D721Med (cell line): ENCODE data around the gene RADX.

Experiments used
- DNase-seq: peaks from one replicate; pipeline ENCODE4 v3.0.0; 2011; ENCODE audit warnings: low spot score; ENCODE audit not compliant: insufficient read length
- FAIRE-seq: peaks from 2 replicates; lab custom pipeline; 2011; peaks lifted over from hg19 to GRCh38; lab: Jason Lieb, UNC
- CTCF ChIP-seq: IDR thresholded peaks from 2 replicates; pipeline ENCODE4 v1.5.1; 2012; ENCODE audit warnings: mild to moderate bottlenecking, control low read depth; ENCODE audit not compliant: insufficient read depth; ENCODE audit errors: missing control alignments

The RADX gene

GRCh38 chrX:106680716-106681115 lies 68.9 kb downstream of the RADX start:
- no peak for DNase-seq
- TF ChIP-seq CTCF: no peak
- FAIRE-seq: no peak

GRCh38 chrX:106684207-106684606 lies 72.4 kb downstream of the RADX start:
- no peak for FAIRE-seq
- DNase-seq: no peak
- no peak for TF ChIP-seq CTCF

- no peak for FAIRE-seq
- DNase-seq: no peak
- no peak for TF ChIP-seq CTCF
Observed at GRCh38 chrX:106692425-106693065, 80.8 kb downstream of the RADX start.

- TF ChIP-seq CTCF: no peak
- DNase-seq (no peak), FAIRE-seq (no peak)
Observed at GRCh38 chrX:106696502-106696901, 84.7 kb downstream of the RADX start.

- FAIRE-seq: no peak
- no peak for DNase-seq
- TF ChIP-seq CTCF: no peak
Observed at GRCh38 chrX:106698693-106699092, 86.9 kb downstream of the RADX start.

GRCh38 chrX:106702636-106703035 lies 90.9 kb downstream of the RADX start:
- FAIRE-seq (no peak), DNase-seq (no peak)
- no peak for TF ChIP-seq CTCF

GRCh38 chrX:106706466-106706865 lies 94.7 kb downstream of the RADX start:
- DNase-seq: no peak
- TF ChIP-seq CTCF: no peak
- no peak for FAIRE-seq
